ENCODE measurements around the gene ACTG2.
"Not testable (repeated sequence)": the region's sequence is repeated elsewhere in the genome, so short reads cannot be mapped to it uniquely, and the experiment has no call there.

The ACTG2 gene

DNA sequence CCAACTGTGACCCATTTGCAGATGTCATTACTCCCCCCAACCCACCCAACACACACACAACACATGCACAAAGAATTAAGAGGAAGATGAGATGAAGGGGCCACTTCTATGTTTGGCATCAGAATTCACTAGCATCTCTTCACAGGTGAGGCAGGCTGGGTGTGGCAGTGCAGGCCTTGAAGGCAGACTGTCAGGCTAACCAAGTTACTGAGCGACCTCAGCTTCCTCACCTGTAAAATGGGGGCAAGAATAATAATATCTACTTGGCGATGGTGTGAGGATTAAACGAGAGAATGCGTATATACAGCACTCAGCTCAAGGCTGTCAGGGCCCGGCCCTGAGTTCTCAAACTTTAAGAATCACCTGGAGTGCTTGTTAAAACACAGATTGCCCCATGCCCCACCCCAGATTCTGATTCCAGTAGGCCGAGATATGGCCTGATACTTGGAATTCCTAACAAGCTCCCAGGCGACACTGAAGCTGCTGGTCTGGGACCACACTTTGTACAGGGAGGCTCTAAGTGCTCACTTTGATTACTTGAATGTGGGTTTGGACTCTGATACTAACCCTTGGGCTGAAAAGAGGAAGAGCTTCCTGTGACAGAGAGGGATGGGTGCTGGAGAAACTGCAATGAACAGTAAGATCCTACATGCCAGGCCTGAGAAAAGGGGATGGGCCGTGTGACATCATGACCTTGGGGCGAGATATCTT, 1.1 kb downstream of the ACTG2 start:
- DNase-seq (ENCODE audit: low read depth): no peak

DNA sequence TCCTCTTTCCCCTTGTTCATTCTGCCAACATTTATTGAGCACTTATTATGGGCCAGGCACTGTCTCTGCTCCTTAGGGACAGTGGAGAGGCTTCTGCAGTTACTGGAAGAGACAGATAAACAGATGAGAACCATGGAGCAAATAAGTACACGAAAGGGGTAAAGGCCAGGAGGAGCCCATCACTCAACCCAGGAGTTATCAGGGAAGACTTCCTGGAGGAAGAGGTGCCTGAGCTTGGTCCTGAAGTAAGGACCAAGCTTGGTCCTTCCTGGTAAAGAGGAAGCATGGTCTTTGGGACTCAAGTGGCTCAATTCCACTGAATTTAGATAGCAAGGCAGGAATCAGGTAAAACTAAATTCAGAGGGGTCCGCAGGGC, 1.7 kb downstream of the ACTG2 start:
- DNase-seq (ENCODE audit: low read depth): no peak

DNA sequence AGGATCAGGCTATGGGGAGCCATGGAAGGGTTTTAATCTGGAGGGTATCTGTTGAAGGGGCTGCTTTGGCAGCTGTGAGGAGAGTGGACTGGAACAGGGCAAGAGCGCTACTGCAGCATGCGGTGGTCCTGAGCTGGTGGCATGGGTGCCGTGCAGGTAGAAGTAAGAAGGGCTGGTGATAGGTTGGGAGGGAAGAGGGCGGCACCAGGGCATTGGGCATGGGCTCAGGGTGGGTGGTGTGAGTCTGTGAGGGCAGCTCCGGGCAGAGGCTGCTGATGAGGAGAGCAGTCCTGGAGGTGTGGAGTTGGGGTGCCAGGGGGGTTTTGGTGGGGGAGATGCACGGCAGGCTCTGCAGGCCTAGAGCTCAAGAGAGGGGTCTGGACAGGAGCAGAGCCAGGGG, 2.1 kb downstream of the ACTG2 start:
- DNase-seq (ENCODE audit: low read depth): no peak

DNA sequence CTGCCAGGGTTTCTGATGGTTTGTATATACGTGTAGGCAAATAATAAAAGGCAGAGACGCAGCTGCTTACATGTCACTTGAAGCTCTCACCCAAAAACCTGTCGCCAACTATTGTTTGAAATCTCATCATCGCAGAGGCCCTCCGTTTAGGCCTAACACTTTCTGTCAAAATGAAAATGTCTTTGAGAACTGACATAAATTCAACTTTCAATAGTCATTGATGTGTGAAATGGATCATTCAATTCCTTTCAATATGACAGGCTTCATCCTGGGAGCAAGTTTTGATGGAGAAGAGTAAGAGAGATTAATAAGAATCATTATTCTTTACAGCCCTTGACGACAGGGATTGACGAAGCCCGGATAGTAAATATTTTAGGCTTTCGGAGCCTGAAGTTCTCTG, 2.7 kb downstream of the ACTG2 start:
- DNase-seq (ENCODE audit: low read depth): no peak

DNA sequence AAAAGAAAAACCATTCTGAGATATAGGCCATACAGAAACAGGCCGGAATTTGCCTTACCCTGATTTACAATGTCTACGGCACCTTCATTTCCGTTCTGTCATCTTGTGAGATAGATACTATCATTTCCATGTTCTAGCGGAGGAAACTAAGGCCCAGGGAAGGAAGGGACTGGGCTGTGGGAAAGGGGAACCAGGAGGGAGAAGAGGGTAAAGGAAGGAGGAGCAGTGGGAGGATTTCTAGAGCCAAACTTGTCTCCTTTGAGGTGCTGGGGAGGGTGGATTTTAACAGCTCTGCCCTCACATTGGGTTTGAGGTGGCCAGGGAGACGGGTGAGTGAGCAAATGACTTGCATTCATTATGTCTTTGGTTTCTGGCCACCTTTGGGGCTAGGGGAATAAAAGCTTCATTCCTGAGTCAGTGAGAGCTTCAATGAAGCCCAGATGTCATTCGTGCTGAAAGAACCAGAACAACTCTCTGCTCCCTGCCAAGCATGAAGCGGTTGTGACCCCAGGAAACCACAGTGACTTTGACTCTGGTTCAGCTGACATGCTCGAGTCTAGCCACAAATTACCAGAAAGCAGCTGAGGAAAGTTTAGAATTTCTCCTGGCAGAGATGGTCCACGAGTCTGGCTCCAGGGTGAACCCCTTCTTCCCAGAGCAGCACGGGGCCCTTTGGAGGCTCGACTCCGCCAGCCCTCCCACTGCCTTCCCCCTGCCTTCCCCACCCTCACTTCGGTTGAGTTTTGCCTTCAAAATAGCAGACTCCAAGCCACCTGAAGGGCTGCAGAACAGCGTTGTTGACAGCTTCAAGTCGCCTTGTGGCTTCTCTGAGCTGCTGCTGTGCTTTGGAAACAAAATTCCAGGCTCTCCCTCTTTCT, 3.8 kb downstream of the ACTG2 start:
- DNase-seq (ENCODE audit: low read depth): no peak

GRCh38 chr2:73897240-73897583, 4.4 kb downstream of the ACTG2 start:
- DNase-seq (ENCODE audit: low read depth): no peak

DNA sequence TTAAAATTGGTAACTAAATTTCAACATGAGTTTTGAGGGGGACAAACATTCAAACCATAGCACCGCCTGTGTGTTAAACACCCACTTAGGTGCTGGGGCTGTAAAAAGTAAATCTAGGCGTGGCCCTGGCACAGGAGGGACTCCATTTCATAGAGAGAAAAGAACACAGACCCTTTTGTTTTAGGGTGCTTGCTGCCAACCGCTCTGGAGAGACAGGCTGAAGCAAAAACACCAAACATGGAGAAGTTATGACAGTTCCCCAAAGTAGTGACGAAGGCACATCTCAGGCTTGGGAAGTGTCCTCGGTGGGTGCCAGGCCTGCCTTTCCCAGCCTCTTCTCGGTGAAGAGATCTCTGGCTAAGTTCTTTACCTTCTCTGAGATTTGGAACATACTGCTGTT, 5.1 kb downstream of the ACTG2 start:
- no peak for DNase-seq (ENCODE audit: low read depth)

DNA sequence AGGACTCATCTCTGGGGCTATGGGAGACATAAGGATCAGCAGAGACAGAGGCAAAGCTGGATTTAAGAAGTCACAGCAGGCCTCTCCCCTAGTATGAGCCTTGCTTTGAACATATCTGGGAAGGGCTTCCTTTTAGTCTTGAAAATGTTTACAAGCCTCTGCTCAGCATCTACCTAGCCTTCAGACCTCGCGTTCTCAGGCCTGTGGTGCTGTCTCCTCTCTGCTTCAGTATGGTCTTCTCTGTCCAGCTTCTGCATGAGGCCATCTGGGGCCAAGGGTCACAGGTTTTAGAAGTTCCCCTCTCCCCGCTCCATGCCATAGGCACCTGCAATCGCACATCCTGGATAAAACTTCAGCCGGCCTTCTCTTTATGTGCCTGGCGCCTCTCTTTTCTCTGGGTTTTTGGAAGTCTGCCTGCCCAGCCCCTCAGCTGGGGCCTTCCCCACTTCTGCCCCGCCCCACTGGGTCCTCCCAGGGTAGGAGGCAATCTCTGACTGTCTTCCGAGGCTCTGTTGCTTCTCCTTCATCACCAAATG, 7.1 kb downstream of the ACTG2 start:
- no peak for DNase-seq (ENCODE audit: low read depth)

GRCh38 chr2:73901143-73901542, 8.3 kb downstream of the ACTG2 start:
- DNase-seq (ENCODE audit: low read depth): no peak

DNA sequence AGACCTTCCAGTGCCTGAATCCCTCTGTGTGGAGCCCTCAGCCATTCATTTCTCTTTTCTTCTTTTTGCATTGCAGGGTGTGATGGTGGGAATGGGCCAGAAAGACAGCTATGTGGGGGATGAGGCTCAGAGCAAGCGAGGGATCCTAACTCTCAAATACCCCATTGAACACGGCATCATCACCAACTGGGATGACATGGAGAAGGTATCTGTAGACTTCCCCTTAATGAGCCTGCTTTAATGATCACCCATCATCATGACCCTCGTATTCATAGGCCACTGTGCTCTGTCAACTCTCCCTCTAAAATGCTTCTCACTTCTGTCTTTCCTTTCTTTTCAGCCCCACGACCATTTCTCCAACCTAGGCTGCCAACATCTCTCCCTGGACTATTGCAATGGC, 9.5 kb downstream of the ACTG2 start:
- no peak for DNase-seq (ENCODE audit: low read depth)

- DNase-seq (ENCODE audit: low read depth): no peak
Observed at GRCh38 chr2:73903313-73903712, 10.5 kb downstream of the ACTG2 start.

- DNase-seq (ENCODE audit: low read depth): not testable (repeated sequence)
Observed at GRCh38 chr2:73903949-73904613, 11.3 kb downstream of the ACTG2 start.

- no peak for DNase-seq (ENCODE audit: low read depth)
Observed at GRCh38 chr2:73904952-73905351, 12.1 kb downstream of the ACTG2 start.

DNA sequence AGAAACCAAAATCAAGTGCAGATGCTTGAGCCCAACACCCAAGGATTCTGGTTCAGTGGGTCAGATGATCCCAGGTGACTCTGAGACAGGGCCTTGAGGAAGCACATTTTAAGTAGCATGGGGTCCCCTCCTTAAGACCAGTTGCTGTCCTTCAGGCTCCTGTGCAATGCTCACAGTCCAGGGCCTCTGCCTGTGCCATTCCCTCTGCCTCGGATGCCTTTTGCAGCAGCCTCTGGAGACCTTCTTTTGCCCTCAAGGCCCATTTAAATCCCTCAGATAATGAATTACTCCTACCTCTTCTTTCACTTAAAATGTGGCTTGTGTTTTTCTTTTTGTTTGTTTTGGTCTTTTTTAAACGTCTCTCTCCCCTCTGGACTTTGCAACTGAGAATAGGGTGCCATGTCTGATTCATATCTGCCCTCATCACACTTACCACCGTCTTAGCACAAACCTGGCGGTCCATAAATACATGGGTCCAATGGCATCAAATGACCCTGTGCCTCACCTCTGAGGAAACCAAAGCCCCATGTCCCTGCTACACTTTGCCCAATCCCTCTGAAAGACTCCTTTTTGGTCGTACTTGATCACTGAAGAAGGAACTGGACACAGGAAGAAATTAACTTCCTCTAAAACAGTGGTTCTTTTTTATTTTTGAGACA, 14.2 kb downstream of the ACTG2 start:
- no peak for DNase-seq (ENCODE audit: low read depth)

DNA sequence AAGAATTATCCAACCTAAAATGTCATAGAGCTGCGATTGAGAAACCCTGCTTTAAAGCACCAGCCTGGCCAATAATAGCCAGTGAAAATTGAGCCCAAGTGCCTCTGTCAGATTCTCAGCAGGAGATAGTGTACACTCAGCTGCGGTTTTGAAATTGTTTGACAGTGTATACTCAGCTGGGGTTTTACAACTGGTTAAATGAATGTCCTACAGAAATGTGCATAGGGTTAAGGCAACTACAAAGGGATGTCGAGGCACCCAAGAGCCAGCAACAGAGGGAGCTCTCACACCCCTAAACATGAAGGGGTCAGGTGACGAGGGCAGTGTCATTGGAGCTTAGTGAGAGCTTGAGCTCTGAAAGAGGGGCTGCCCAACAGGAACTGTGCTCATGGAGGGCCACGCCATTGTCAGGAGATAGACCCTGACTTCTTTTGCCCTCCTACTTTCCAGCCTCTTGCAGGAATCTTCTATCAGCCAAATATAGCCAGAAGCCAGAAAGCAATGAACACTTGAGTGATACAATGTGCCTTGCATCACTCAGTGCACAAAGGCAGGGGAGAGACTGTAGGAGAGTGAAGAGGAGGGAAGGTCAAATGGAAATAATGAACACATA, 15.1 kb downstream of the ACTG2 start:
- DNase-seq (ENCODE audit: low read depth): peak; percentile 21

DNA sequence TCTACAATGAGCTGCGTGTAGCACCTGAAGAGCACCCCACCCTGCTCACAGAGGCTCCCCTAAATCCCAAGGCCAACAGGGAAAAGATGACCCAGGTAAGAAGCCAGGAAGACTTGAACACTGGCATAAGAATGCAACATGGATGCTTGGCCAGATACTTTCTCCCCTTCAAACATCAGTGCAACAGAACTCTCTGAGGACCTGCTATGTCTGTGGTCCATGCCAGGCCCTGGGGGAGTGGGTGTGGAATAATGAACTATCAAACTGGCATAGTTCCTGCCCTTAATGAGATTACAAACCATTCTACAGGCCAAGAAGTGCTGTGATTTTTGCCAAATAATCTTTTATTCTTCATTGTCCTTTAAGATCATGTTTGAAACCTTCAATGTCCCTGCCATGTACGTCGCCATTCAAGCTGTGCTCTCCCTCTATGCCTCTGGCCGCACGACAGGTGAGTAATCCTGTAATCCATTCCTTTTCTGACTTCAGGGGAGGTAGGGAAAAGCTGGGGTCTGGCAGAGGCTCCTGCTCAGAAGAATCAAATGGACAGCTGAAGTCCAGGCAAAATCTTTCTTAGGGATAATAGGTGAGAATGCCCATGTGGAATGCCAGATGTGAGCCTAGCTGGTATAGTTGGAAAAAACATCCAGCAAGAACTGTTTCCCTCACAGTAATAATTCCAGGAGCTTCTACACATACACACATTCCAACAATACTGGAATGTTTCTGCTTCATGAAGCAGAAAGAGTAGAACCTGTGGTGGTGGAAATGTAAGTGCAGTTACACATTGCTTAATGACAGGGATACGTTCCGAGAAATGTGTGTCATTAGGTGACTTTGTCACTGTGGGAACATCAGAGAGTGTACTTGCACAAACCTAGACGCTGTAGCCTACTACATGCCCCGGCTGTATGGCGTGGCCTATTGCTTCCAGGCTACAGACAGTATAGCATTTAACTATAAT, 16.2 kb downstream of the ACTG2 start:
- DNase-seq (ENCODE audit: low read depth): no peak

GRCh38 chr2:73910873-73911547, 18.2 kb downstream of the ACTG2 start:
- DNase-seq (ENCODE audit: low read depth): no peak

DNA sequence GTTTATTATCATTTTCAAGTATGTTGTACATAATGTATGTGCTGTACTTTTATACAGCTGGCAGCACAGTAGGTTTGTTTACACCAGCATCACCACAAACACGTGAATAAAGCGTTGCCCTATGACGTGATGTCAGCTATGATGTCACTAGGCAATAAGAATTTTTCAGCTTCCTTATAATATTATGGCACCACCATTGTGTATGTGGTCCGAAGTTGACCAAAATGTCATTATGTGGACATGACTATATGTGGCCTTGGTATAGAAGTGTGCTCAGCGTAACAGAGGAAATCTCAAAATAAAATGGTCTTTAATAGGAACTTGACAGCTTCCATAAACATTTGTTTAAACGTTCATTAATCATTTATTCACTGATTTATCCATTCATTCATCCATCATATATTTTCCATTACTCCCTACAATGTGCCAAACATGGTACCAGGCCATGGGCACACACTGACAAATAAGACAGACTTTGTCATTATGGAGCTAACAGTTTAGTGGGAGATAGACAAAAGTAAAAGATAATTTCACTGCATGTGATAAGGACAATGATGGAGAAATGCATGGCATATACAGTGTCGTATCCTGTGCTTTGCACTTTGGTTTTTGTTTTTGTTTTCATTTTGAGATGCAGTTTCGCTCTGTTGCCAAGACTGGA, 18.9 kb downstream of the ACTG2 start:
- no peak for DNase-seq (ENCODE audit: low read depth)

GRCh38 chr2:73913414-73914054, 20.7 kb downstream of the ACTG2 start:
- no peak for DNase-seq (ENCODE audit: low read depth)
